Measurements from ENCODE around the gene FBXL17. TPM values are rescaled to one million over a fixed set of nuclear protein-coding genes. Genes with fewer than 3 reads are reported as not detected.

Gene FBXL17
- total and polyA plus RNA-seq, 4 donors, result 30.0 to 58.0 (median 40.3) TPM

DNA sequence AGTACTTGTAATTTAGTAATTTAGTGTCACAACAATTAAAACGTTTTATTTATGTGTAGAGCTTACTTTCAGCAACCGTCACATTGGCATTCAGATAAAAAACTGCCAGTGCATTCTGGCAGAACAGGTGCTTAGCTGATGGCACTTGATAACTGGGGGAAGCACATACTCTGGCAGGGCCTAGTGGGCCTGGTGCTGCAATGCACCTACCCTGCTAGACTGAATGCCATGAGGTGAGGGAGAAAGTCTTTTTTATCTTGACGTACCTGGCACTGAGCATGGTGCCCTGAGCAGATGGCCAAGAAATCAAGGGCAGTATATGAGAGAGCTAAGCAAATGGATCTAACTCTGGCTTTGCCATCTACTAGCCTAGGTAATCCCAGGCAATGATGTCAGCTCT lies 430.6 kb downstream of the FBXL17 start:
- no peaks in the 10 kb centered on the region for H3K27me3 ChIP-seq (ENCODE audit: control insufficient read depth, insufficient read depth, low read length)
- DNase-seq (ENCODE audit: low read depth in 4 of 6, low spot score in 6 of 6), result peak in 2 of 6 donors; percentile 22 to 39
- no peak overlapping the region for H3K27ac ChIP-seq (ENCODE audit: low read depth, low read length)
- H3K9me3 ChIP-seq (ENCODE audit: control insufficient read depth, insufficient read depth, low read length), result no peaks in the 10 kb centered on the region
- H3K36me3 ChIP-seq (ENCODE audit: control insufficient read depth, insufficient read depth, low read length), result no peaks in the 10 kb centered on the region
- H3K4me3 ChIP-seq (ENCODE audit: low read depth, low read length), result no peak overlapping the region
- 79% methylated on average over 2 of the region's 3 CpGs for WGBS (ENCODE audit: insufficient coverage)
- no peaks in the 10 kb centered on the region for H3K4me1 ChIP-seq (ENCODE audit: control insufficient read depth, insufficient read depth, low read length)

DNA sequence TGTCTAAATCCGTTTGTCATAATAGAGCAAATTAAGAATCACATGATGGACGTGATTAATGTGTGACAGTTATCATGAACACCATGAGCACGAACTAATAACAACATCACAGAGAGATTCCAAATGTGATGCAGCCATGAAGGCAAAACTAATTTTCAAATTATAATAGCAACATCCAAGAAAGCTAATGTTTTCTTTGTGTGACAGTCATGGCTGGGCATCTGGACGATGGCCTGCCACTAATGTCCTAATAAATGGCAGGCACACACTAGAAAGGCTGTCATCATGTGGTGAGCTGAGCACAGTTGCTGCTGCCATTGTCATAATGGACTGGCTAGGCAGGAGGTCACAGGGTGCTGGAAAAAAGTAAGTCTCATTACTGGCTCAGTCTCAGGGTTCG lies 431.1 kb downstream of the FBXL17 start:
- 21% methylated on average over 1 of the region's 5 CpGs for WGBS (ENCODE audit: insufficient coverage)
- H3K9me3 ChIP-seq (ENCODE audit: control insufficient read depth, insufficient read depth, low read length), result no peaks in the 10 kb centered on the region
- H3K36me3 ChIP-seq (ENCODE audit: control insufficient read depth, insufficient read depth, low read length), result no peaks in the 10 kb centered on the region
- H3K27ac ChIP-seq (ENCODE audit: low read depth, low read length), result no peak overlapping the region
- no peak overlapping the region for H3K4me3 ChIP-seq (ENCODE audit: low read depth, low read length)
- H3K27me3 ChIP-seq (ENCODE audit: control insufficient read depth, insufficient read depth, low read length), result no peaks in the 10 kb centered on the region
- DNase-seq (ENCODE audit: low read depth in 4 of 6, low spot score in 6 of 6), result peak in 1 of 6 donors; percentile 47
- H3K4me1 ChIP-seq (ENCODE audit: control insufficient read depth, insufficient read depth, low read length), result no peaks in the 10 kb centered on the region

DNA sequence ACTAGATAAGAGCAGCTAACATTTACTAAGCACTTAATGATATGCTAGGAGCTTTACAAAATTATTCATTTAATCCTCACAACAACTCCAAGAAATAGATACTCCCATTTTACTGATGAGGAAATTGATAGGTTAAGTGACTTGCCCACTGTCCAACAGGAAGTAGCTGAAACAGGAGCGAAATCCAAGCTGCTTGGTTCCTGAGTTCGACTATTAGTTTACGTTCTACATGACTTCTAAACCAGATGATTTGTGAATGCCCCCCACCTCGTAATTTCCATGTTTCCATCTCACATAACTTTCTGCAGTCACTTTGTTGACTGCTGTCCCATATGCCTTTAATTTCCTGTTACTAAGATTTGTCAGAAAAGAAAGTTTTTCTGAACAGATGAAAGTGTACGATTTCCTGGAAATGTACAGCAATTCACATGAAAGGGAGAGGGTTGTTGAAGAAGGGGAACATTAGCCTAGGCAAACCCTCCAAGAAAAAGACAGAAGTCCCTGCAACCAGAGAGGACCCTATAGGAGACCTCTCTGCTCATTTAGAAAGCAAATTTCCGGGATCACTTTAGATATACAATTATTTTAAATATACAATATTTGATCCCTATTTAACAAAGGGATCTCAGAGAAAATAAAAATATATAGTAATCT lies 432.1 kb downstream of the FBXL17 start:
- Histone ChIP-seq H3K4me3 (ENCODE audit: low read depth, low read length) (no peak overlapping the region), H3K27me3 (ENCODE audit: control insufficient read depth, insufficient read depth, low read length) (no peaks in the 10 kb centered on the region), H3K36me3 (ENCODE audit: control insufficient read depth, insufficient read depth, low read length) (no peaks in the 10 kb centered on the region), H3K4me1 (ENCODE audit: control insufficient read depth, insufficient read depth, low read length) (no peaks in the 10 kb centered on the region), H3K27ac (ENCODE audit: low read depth, low read length) (no peak overlapping the region), H3K9me3 (ENCODE audit: control insufficient read depth, insufficient read depth, low read length) (no peaks in the 10 kb centered on the region)
- no peak for DNase-seq (ENCODE audit: low read depth in 4 of 6, low spot score in 6 of 6)
- WGBS (ENCODE audit: insufficient coverage), result 75% methylated on average over 2 of the region's 6 CpGs

DNA sequence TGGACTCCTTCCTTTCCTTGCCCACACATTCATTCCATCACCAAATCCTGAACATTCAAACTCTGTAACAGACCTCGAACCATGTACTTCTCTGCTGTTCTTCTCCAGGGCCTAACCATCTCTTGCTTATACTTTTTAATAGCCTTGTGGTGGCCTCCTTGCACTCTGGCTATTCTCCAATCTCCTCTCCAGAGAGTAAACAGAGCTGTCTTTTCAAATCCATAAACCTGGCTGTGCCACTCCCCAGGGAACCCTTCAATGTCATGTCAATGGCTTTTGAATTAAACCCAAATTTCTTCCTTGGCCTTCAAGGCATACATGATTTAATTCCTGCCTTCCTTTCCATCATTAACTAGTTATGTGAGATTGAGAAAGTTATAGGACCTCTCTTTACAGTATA lies 433.5 kb downstream of the FBXL17 start:
- Histone ChIP-seq H3K4me1 (ENCODE audit: control insufficient read depth, insufficient read depth, low read length) (no peaks in the 10 kb centered on the region), H3K9me3 (ENCODE audit: control insufficient read depth, insufficient read depth, low read length) (no peaks in the 10 kb centered on the region), H3K4me3 (ENCODE audit: low read depth, low read length) (no peak overlapping the region), H3K27ac (ENCODE audit: low read depth, low read length) (no peak overlapping the region), H3K36me3 (ENCODE audit: control insufficient read depth, insufficient read depth, low read length) (no peaks in the 10 kb centered on the region), H3K27me3 (ENCODE audit: control insufficient read depth, insufficient read depth, low read length) (no peaks in the 10 kb centered on the region)
- DNase-seq (ENCODE audit: low read depth in 4 of 6, low spot score in 6 of 6), result no peak
- WGBS (ENCODE audit: insufficient coverage), result 93% methylated on average over 1 of the region's 1 CpG

DNA sequence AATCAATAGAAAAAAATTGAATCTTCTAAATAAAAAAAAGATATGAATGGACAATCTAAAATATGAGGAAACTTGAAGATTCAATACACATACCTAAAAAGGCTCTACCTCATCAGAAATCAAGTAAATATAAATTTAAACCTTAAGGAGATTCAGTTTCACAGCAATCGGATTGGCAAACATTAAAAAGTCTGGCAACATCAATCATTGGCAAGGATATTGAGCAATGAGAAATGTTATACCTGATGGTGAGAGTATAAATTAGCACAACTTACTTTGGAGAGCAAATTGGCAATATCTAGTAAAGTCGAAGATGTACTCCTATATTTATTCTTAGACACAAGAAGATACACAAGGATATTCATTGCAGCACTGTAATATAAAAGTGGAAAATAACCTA lies 436.8 kb downstream of the FBXL17 start:
- no peaks in the 10 kb centered on the region for H3K4me1 ChIP-seq (ENCODE audit: control insufficient read depth, insufficient read depth, low read length)
- no peaks in the 10 kb centered on the region for H3K36me3 ChIP-seq (ENCODE audit: control insufficient read depth, insufficient read depth, low read length)
- no CpG with 5 or more reads among the region's 2 CpGs for WGBS (ENCODE audit: insufficient coverage)
- no peak overlapping the region for H3K27ac ChIP-seq (ENCODE audit: low read depth, low read length)
- DNase-seq (ENCODE audit: low read depth in 4 of 6, low spot score in 6 of 6), result peak in 1 of 6 donors; percentile 58
- no peak overlapping the region for H3K4me3 ChIP-seq (ENCODE audit: low read depth, low read length)
- H3K9me3 ChIP-seq (ENCODE audit: control insufficient read depth, insufficient read depth, low read length), result no peaks in the 10 kb centered on the region
- no peaks in the 10 kb centered on the region for H3K27me3 ChIP-seq (ENCODE audit: control insufficient read depth, insufficient read depth, low read length)

DNA sequence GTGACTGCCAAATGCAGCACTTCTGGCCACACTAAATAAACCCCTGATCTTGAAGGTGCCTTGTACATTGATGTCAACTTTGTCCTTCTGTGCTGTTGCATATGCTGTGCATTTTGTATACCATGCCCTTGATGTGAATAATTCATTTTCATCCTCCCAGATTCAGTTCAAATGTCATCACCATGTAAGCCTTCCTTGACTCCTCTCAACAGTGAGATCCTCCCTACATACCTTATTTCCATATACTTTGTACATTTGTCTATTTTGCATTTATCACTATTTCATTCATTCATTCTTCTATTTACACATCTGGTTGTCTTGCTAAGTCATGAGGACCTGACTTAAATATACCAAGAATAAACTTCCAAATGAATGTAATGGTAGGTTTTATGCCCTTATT lies 438.0 kb downstream of the FBXL17 start:
- no peak for DNase-seq (ENCODE audit: low read depth in 4 of 6, low spot score in 6 of 6)
- no peak overlapping the region for H3K4me3 ChIP-seq (ENCODE audit: low read depth, low read length)
- no peaks in the 10 kb centered on the region for H3K9me3 ChIP-seq (ENCODE audit: control insufficient read depth, insufficient read depth, low read length)
- H3K27me3 ChIP-seq (ENCODE audit: control insufficient read depth, insufficient read depth, low read length), result no peaks in the 10 kb centered on the region
- no peaks in the 10 kb centered on the region for H3K36me3 ChIP-seq (ENCODE audit: control insufficient read depth, insufficient read depth, low read length)
- H3K27ac ChIP-seq (ENCODE audit: low read depth, low read length), result no peak overlapping the region
- no peaks in the 10 kb centered on the region for H3K4me1 ChIP-seq (ENCODE audit: control insufficient read depth, insufficient read depth, low read length)

DNA sequence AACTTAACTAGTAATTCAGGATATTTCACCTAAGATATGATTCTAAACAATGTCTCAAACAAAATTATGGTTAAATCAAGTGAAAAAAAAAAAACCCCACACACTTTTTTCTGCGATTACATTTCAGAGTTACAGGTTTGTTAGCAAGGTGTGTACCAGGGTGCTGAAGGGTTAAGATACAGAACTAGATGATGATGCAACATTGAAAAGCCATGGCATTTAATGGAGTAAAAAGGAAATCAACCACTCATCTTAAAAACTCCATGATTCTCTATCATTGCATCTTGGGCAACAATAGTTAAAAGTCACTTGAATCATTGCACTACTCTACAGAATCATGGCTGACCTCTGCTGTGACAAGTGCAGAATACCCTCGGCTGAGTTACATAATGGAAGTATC lies 440.9 kb downstream of the FBXL17 start:
- H3K36me3 ChIP-seq (ENCODE audit: control insufficient read depth, insufficient read depth, low read length), result no peaks in the 10 kb centered on the region
- DNase-seq (ENCODE audit: low read depth in 4 of 6, low spot score in 6 of 6), result no peak
- H3K27me3 ChIP-seq (ENCODE audit: control insufficient read depth, insufficient read depth, low read length), result no peaks in the 10 kb centered on the region
- H3K4me3 ChIP-seq (ENCODE audit: low read depth, low read length), result no peak overlapping the region
- no peaks in the 10 kb centered on the region for H3K4me1 ChIP-seq (ENCODE audit: control insufficient read depth, insufficient read depth, low read length)
- H3K27ac ChIP-seq (ENCODE audit: low read depth, low read length), result no peak overlapping the region
- 100% methylated on average over 1 of the region's 2 CpGs for WGBS (ENCODE audit: insufficient coverage)
- no peaks in the 10 kb centered on the region for H3K9me3 ChIP-seq (ENCODE audit: control insufficient read depth, insufficient read depth, low read length)

DNA sequence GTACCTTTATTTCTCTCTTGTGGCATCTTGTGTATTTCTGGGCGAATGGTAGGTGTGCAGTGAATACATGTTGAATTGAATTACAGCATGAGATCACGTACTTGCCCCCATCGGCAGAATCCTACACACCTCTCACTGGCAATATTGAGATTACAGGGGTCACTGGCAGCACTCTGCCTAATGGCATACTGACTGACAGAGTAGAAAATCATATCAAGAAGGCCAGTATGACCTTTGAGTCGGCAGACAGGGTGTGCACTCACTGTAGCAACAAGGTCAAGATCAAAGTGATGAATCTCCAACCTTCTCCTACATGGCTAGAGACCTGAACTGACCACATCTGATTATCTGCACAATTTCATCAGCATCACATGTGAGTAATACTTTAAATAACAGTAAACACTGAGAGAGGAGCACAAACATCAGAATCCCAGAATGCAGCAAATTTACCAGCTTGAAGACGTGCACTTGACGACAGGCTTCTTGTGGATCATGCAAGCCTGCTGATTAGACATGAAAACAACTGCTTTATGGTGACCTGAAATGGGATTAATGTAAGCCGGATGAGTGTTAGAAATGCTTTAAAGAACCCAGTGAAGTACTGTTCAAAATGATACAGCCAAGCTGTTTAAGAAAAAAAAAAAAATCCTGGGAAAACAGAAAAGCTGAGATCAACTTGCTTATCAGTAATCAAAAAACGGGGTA lies 444.1 kb downstream of the FBXL17 start:
- Histone ChIP-seq H3K9me3 (ENCODE audit: control insufficient read depth, insufficient read depth, low read length) (no peaks in the 10 kb centered on the region), H3K27me3 (ENCODE audit: control insufficient read depth, insufficient read depth, low read length) (no peaks in the 10 kb centered on the region), H3K4me1 (ENCODE audit: control insufficient read depth, insufficient read depth, low read length) (no peaks in the 10 kb centered on the region), H3K36me3 (ENCODE audit: control insufficient read depth, insufficient read depth, low read length) (no peaks in the 10 kb centered on the region), H3K27ac (ENCODE audit: low read depth, low read length) (peak overlapping the region; percentile 10), H3K4me3 (ENCODE audit: low read depth, low read length) (no peak overlapping the region)
- 49% methylated on average over 4 of the region's 8 CpGs for WGBS (ENCODE audit: insufficient coverage)
- DNase-seq (ENCODE audit: low read depth in 4 of 6, low spot score in 6 of 6), result peak in 3 of 6 donors; percentile 22 to 37 (median 31)

DNA sequence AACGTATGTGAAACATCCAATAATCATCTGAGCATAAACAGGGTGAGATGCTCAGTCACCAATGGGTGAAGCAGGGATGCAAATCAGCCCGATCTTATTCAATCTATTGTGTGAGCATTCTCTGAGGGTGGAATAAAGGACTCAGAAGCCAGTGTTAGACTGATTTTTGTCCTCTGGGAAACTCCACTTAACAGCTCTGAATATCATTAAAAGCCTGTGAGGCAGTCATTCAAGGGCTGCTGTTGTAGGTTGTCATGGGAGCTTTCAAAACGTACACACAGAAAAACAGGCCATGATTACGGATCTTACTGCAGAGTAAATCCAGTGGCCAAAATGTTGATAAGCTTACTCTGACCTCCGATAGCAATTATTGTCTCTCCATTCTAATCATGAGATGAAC lies 444.7 kb downstream of the FBXL17 start:
- Histone ChIP-seq H3K4me3 (ENCODE audit: low read depth, low read length) (no peak overlapping the region), H3K36me3 (ENCODE audit: control insufficient read depth, insufficient read depth, low read length) (no peaks in the 10 kb centered on the region), H3K27me3 (ENCODE audit: control insufficient read depth, insufficient read depth, low read length) (no peaks in the 10 kb centered on the region), H3K4me1 (ENCODE audit: control insufficient read depth, insufficient read depth, low read length) (no peaks in the 10 kb centered on the region), H3K9me3 (ENCODE audit: control insufficient read depth, insufficient read depth, low read length) (no peaks in the 10 kb centered on the region), H3K27ac (ENCODE audit: low read depth, low read length) (peak overlapping the region; percentile 10)
- DNase-seq (ENCODE audit: low read depth in 4 of 6, low spot score in 6 of 6), result peak; percentile 13 to 90 (median 37)
- WGBS (ENCODE audit: insufficient coverage), result no CpG with 5 or more reads among the region's 5 CpGs

DNA sequence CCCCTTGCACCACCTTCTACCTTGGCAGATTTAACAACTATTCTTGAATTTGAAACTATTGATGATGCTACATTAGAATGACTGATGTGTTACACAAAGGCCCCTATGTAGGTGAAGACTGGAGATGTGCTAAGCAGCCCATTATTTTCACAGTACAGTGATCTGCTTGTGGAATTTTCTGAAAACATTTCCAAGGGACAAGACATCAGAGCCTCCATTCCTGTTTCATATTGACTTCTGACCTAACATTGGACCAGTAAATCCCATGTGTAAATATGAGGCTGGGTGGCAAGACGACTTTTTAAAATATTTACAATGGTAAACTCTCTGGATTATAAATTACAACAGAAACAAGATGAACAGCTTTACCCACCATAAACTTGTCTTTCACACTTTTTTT lies 445.4 kb downstream of the FBXL17 start:
- DNase-seq (ENCODE audit: low read depth in 4 of 6, low spot score in 6 of 6), result no peak
- WGBS (ENCODE audit: insufficient coverage), result no CpG with 5 or more reads among the region's 1 CpG
- no peak overlapping the region for H3K4me3 ChIP-seq (ENCODE audit: low read depth, low read length)
- H3K4me1 ChIP-seq (ENCODE audit: control insufficient read depth, insufficient read depth, low read length), result no peaks in the 10 kb centered on the region
- H3K27ac ChIP-seq (ENCODE audit: low read depth, low read length), result no peak overlapping the region
- no peaks in the 10 kb centered on the region for H3K36me3 ChIP-seq (ENCODE audit: control insufficient read depth, insufficient read depth, low read length)
- H3K9me3 ChIP-seq (ENCODE audit: control insufficient read depth, insufficient read depth, low read length), result no peaks in the 10 kb centered on the region
- H3K27me3 ChIP-seq (ENCODE audit: control insufficient read depth, insufficient read depth, low read length), result no peaks in the 10 kb centered on the region
